NCI-H1436 (cell line): ENCODE data around the gene SCP2.

Experiments
- DNase-seq: peaks from one replicate; lab custom pipeline; 2025; lab: John Stamatoyannopoulos, UW

The SCP2 gene

GRCh38 chr1:53037159-53037558, 110.1 kb downstream of the SCP2 start:
- no peak for DNase-seq

- DNase-seq: no peak
Observed at GRCh38 chr1:53038566-53038965, 111.5 kb downstream of the SCP2 start.

- no peak for DNase-seq
Observed at GRCh38 chr1:53043271-53043670, 116.2 kb downstream of the SCP2 start.

GRCh38 chr1:53044926-53045325, 117.8 kb downstream of the SCP2 start:
- no peak for DNase-seq

GRCh38 chr1:53046930-53047329, 119.9 kb downstream of the SCP2 start:
- no peak for DNase-seq

- peak; percentile 30 for DNase-seq
Observed at GRCh38 chr1:53047737-53048736, 121.0 kb downstream of the SCP2 start.

GRCh38 chr1:53048960-53049573, 122.0 kb downstream of the SCP2 start:
- DNase-seq: no peak

GRCh38 chr1:53049574-53049967, 122.5 kb downstream of the SCP2 start:
- no peak for DNase-seq

- no peak for DNase-seq
Observed at GRCh38 chr1:53050310-53050709, 123.2 kb downstream of the SCP2 start.

GRCh38 chr1:53051676-53052075, 124.6 kb downstream of the SCP2 start:
- no peak for DNase-seq

GRCh38 chr1:53057127-53057526, 130.1 kb downstream of the SCP2 start:
- no peak for DNase-seq

- DNase-seq: no peak
Observed at GRCh38 chr1:53060579-53060978, 133.5 kb downstream of the SCP2 start.

GRCh38 chr1:53061123-53061858, 134.2 kb downstream of the SCP2 start:
- DNase-seq: no peak

GRCh38 chr1:53061859-53062707, 135.0 kb downstream of the SCP2 start, which contains the start of gene PODN:
PODN (plus strand) TSS chr1:53062213; CDS start chr1:53069856, 7,643 bp downstream.
- no peak for DNase-seq

GRCh38 chr1:53062708-53063591, 135.9 kb downstream of the SCP2 start:
- no peak for DNase-seq

GRCh38 chr1:53063744-53064515, 136.9 kb downstream of the SCP2 start:
- no peak for DNase-seq

GRCh38 chr1:53065391-53065790, 138.3 kb downstream of the SCP2 start:
- DNase-seq: no peak

GRCh38 chr1:53066488-53066887, 139.4 kb downstream of the SCP2 start:
- no peak for DNase-seq

- DNase-seq: no peak
Observed at GRCh38 chr1:53066891-53067738, 140.0 kb downstream of the SCP2 start.
